ENCODE results near the gene DEPP1.

DNA sequence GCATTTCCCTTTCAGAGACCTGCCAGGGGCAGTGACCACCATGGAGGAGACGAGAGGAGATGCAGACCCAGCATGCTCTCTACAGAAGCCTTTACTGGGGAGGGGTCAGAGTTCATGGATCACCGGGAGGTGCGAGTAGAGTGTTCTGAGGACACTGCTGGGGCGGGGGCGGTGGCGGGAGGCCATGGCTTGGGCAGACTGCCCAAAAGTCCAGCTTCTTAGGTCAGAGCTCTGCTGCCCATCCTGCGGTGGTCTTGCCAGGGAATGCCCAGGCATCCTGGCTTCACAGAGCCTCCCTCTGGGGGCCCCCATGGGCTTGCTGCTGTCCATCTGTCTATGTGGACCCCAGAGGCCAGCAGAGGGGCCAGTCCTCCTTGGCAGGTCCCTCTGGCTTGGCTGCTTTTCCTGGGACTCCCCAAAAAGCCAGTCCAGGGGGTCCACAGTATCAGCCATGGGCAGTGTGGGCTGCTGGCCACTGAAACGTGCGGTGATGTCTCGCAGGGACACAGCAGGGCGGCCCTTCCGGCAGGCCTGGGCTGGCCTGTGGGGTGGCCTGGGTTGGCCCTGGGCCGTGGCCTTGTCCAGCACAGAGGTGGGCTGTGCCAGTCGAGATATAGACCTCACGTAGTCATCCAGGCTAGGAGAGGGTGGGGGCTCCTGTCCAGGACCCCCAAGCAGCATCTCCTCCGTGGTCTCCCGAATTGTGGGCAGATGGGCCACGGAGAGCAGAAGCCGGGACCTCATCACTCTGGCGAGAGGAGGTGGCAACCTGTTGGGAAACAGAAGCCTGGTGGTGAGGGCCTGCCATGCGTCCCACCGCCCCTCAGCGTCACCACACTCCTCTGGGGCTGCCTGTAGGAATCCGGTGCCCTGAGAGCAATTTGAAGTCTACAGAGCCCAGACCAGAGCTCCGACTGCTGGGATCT, 1.1 kb downstream of the DEPP1 start:
- TF ChIP-seq POLR2A (IDR thresholded peaks at IDR 0.05; ENCODE audit: insufficient read depth in 1 of 2, low read depth in 2 of 2, low read length in 2 of 2) = no peak
- TF ChIP-seq, protein P1, sequence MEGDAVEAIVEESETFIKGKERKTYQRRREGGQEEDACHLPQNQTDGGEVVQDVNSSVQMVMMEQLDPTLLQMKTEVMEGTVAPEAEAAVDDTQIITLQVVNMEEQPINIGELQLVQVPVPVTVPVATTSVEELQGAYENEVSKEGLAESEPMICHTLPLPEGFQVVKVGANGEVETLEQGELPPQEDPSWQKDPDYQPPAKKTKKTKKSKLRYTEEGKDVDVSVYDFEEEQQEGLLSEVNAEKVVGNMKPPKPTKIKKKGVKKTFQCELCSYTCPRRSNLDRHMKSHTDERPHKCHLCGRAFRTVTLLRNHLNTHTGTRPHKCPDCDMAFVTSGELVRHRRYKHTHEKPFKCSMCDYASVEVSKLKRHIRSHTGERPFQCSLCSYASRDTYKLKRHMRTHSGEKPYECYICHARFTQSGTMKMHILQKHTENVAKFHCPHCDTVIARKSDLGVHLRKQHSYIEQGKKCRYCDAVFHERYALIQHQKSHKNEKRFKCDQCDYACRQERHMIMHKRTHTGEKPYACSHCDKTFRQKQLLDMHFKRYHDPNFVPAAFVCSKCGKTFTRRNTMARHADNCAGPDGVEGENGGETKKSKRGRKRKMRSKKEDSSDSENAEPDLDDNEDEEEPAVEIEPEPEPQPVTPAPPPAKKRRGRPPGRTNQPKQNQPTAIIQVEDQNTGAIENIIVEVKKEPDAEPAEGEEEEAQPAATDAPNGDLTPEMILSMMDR (CRISPR knock-in tag; IDR thresholded peaks at IDR 0.05) = 0 out of 2 replicates have a peak, but pooled peaks have one; percentile 1
- no peak for TF ChIP-seq ELF1 (CRISPR knock-in tag; IDR thresholded peaks at IDR 0.05)
- TF ChIP-seq, protein P2, sequence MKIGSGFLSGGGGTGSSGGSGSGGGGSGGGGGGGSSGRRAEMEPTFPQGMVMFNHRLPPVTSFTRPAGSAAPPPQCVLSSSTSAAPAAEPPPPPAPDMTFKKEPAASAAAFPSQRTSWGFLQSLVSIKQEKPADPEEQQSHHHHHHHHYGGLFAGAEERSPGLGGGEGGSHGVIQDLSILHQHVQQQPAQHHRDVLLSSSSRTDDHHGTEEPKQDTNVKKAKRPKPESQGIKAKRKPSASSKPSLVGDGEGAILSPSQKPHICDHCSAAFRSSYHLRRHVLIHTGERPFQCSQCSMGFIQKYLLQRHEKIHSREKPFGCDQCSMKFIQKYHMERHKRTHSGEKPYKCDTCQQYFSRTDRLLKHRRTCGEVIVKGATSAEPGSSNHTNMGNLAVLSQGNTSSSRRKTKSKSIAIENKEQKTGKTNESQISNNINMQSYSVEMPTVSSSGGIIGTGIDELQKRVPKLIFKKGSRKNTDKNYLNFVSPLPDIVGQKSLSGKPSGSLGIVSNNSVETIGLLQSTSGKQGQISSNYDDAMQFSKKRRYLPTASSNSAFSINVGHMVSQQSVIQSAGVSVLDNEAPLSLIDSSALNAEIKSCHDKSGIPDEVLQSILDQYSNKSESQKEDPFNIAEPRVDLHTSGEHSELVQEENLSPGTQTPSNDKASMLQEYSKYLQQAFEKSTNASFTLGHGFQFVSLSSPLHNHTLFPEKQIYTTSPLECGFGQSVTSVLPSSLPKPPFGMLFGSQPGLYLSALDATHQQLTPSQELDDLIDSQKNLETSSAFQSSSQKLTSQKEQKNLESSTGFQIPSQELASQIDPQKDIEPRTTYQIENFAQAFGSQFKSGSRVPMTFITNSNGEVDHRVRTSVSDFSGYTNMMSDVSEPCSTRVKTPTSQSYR (CRISPR knock-in tag; IDR thresholded peaks at IDR 0.05; ENCODE audit: borderline replicate concordance) = no peak
- TF ChIP-seq MYC (CRISPR knock-in tag; IDR thresholded peaks at IDR 0.05; ENCODE audit: borderline replicate concordance) = 0 out of 2 replicates have a peak, but pooled peaks have one; percentile 24
- no peak for TF ChIP-seq NCOA5 (CRISPR knock-in tag; IDR thresholded peaks at IDR 0.05)
- TF ChIP-seq ZNF274 (CRISPR knock-in tag; IDR thresholded peaks at IDR 0.05) = no peak; the same call in 1 of the 2 replicates
- no peak for TF ChIP-seq ZBTB7A (CRISPR knock-in tag; IDR thresholded peaks at IDR 0.05)
